Activated CD8-positive, alpha-beta T cell treated with anti-CD3 and anti-CD28 coated beads for 36 hours (primary cell): ENCODE data around the gene DNHD1. TPM values are rescaled to one million over a fixed set of nuclear protein-coding genes. Genes with fewer than 3 reads are reported as not detected.

ENCODE experiments used
- ATAC-seq: fragments of 200-7000 bp; cut with Tn5 transposase; one replicate; pipeline ENCODE4 v1.10.0; 2021; ENCODE audit warnings: mild to moderate bottlenecking, moderate library complexity
- CTCF ChIA-PET: fragments of 350-600 bp; sonication (Branson Sonifier 250); formaldehyde crosslinking; loops from one replicate; lab custom pipeline; 2021; ENCODE audit warnings: antibody characterized with exemption; lab: Charles Lee
- POLR2A ChIA-PET: fragments of 350-600 bp; sonication (Branson Sonifier 250); formaldehyde crosslinking; loops from one replicate; lab custom pipeline; 2021; ENCODE audit warnings: antibody characterized with exemption; lab: Charles Lee
- DNase-seq: peaks from one replicate; pipeline ENCODE4 v3.0.0-alpha.2; 2020
- H3K27ac Mint-ChIP-seq: one replicate; pipeline ENCODE4 v1.8.0; 2021; ENCODE audit warnings: mild to moderate bottlenecking, mixed read lengths
- H3K27me3 Mint-ChIP-seq: one replicate; pipeline ENCODE4 v1.8.0; 2021; ENCODE audit warnings: mixed read lengths
- H3K36me3 Mint-ChIP-seq: one replicate; pipeline ENCODE4 v1.8.0; 2021; ENCODE audit warnings: low read depth, mixed read lengths
- H3K4me1 Mint-ChIP-seq: one replicate; pipeline ENCODE4 v1.8.0; 2021; ENCODE audit warnings: low read depth, mixed read lengths
- H3K4me3 Mint-ChIP-seq: one replicate; pipeline ENCODE4 v1.8.0; 2021; ENCODE audit warnings: mild to moderate bottlenecking, moderate library complexity, mixed read lengths
- H3K9me3 Mint-ChIP-seq: one replicate; pipeline ENCODE4 v1.8.0; 2021; ENCODE audit warnings: mixed read lengths
- intact Hi-C: fragments of 100-400 bp; cut with micrococcal nuclease; formaldehyde crosslinking; loops from one replicate; pipeline ENCODE4 v1.10.0; 2022
- total RNA-seq, 2 experiments: library from RNA; stranded (reverse); gene quantifications; one replicate each; pipeline ENCODE4 v1.2.3, GENCODE V29; 2021
- TF ChIP-seq, protein P1 (sequence below): fragments of 200-600 bp; IDR thresholded peaks from one replicate; pipeline ENCODE4 v1.8.0; 2022; ENCODE audit warnings: antibody characterized with exemption, mild to moderate bottlenecking

The DNHD1 gene
- total RNA-seq, 2 experiments from 2014 or later, result 27.5 to 28.2 TPM

DNA sequence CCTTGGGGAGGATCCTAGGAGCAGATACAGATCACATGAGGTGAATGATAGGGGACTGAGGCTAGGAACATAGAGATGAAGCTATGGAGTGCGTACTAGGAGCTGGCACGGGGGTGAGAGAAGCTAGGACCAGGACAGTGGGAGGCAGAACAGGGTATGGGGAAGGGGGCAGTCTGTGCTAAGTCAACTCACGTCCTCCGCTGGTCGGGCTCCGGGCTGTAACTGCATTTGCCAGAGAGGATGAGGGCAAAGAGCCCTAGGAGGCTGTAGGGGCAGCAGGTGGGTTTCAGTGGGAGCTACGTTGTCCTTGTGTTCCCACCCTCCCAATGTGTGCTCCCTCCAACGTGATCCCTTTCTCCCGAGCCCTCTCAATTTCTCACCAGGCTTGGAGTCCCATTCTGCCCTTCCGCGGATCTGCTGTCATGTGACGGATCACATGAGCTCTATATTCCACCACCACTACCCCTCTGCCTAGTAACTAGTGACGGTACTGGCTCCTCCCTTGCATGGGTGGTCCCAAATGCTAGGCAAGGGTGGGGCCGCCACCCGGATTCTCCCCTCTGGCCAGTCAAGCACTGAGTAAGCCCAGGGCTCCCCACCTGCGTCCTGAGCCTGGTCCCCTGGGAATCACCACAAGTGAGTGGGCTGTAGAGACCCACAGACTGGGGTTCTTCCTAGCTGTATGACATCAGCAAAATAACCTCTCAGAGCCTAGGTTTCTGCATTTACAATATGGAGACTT, 122.1 kb downstream of the DNHD1 start, which contains the start of gene TPP1:
Gene TPP1 (minus strand): TSS at position 419 of the 742 bp plus-strand sequence. CDS start 22 bp downstream, at position 397.
- DNase-seq (peak; percentile 96), ATAC-seq (peak; percentile 98)
- ChIA-PET POLR2A (interaction anchor here (0.7 to 3.3 kb wide), 16 partner anchors 8 to 307 kb away, joined by 3 to 20 read pairs (median 5); partner anchors contain the start of genes DCHS1, ILK, MRPL17 and RRP8), CTCF (interaction anchor here (0.6 to 2.7 kb wide), 16 partner anchors 10 to 240 kb away, joined by 3 to 23 read pairs (median 4); partner anchors contain the start of genes ILK, MRPL17 and RRP8)
- H3K27me3 Mint-ChIP-seq, result no peaks in the 10 kb centered on the region
- TF ChIP-seq, protein P1, sequence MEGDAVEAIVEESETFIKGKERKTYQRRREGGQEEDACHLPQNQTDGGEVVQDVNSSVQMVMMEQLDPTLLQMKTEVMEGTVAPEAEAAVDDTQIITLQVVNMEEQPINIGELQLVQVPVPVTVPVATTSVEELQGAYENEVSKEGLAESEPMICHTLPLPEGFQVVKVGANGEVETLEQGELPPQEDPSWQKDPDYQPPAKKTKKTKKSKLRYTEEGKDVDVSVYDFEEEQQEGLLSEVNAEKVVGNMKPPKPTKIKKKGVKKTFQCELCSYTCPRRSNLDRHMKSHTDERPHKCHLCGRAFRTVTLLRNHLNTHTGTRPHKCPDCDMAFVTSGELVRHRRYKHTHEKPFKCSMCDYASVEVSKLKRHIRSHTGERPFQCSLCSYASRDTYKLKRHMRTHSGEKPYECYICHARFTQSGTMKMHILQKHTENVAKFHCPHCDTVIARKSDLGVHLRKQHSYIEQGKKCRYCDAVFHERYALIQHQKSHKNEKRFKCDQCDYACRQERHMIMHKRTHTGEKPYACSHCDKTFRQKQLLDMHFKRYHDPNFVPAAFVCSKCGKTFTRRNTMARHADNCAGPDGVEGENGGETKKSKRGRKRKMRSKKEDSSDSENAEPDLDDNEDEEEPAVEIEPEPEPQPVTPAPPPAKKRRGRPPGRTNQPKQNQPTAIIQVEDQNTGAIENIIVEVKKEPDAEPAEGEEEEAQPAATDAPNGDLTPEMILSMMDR, result no peak
- intact Hi-C loops, result loop anchor here (10.0 kb wide), 1 partner anchor 126 kb away; no protein-coding TSS in a partner anchor
- peaks cover 3% of the 10 kb centered on the region for H3K4me1 Mint-ChIP-seq
- H3K36me3 Mint-ChIP-seq, result peaks cover 6% of the 10 kb centered on the region
- H3K9me3 Mint-ChIP-seq, result no peaks in the 10 kb centered on the region
- no peak within 1 kb of the TSS for H3K27ac Mint-ChIP-seq
- no peak within 1 kb of the TSS for H3K4me3 Mint-ChIP-seq

DNA sequence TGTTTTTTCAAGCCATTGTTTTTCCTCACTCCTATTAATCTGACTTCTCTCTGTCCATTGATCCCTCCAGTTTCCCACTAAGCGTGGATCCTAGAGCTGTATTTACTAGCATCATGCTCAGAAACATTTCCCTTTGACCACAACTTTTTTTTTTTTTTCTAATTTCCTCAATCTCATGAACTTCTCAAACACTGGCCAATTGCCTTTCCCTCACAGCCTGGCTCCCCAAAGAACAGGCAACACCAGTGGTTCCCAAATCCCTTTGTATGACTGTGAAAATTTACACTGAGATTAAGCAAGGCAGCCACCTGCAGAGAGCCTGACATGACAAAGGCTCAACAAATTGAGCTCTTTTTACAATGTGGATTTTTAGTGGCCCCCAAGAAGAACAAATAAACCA, 123.6 kb downstream of the DNHD1 start:
- no peak overlapping the region for H3K4me3 Mint-ChIP-seq
- TF ChIP-seq, protein P1, result no peak
- no peak overlapping the region for H3K27ac Mint-ChIP-seq
- no peak for DNase-seq
- H3K4me1 Mint-ChIP-seq, result peaks cover 3% of the 10 kb centered on the region
- CTCF ChIA-PET, result interaction anchor here (1.1 to 1.4 kb wide), 2 partner anchors 31 to 117 kb away, joined by 4 to 5 read pairs; no protein-coding TSS in a partner anchor
- H3K9me3 Mint-ChIP-seq, result no peaks in the 10 kb centered on the region
- peaks cover 5% of the 10 kb centered on the region for H3K36me3 Mint-ChIP-seq
- H3K27me3 Mint-ChIP-seq, result no peaks in the 10 kb centered on the region
- intact Hi-C loops, result no loop called here
- POLR2A ChIA-PET, result interaction anchor here (0.5 to 2.0 kb wide), 6 partner anchors 8 to 73 kb away, joined by 3 to 6 read pairs (median 3); partner anchors contain the start of gene TAF10
- ATAC-seq, result no peak

Other genes with a start within 250 kb of the DNHD1 start
- not detected for gene CCKBR, start 237.4 kb upstream of the DNHD1 start, total RNA-seq
- gene CAVIN3, start 176.8 kb upstream of the DNHD1 start, total RNA-seq, result 10 to 100 TPM; 13.3 to 15.9 TPM
- 10 to 100 TPM; 10.6 to 11.2 TPM for gene SMPD1, start 106.8 kb upstream of the DNHD1 start, total RNA-seq
- 10 to 100 TPM; 28.1 to 31.1 TPM for gene APBB1, start 78.2 kb upstream of the DNHD1 start, total RNA-seq
- gene HPX, start 56.3 kb upstream of the DNHD1 start, total RNA-seq, result not detected
- gene TRIM3, start 23.3 kb upstream of the DNHD1 start, total RNA-seq, result 1 to 10 TPM; 4.4 to 5.5 TPM
- 10 to 100 TPM; 36.9 to 38.3 TPM for gene ARFIP2, start 15.9 kb upstream of the DNHD1 start, total RNA-seq
- gene TIMM10B, start 15.8 kb upstream of the DNHD1 start, total RNA-seq, result 10 to 100 TPM; 40.6 to 43.0 TPM
- gene RRP8, start 106.3 kb downstream of the DNHD1 start, total RNA-seq, result 10 to 100 TPM; 39.6 to 43.1 TPM
- gene ILK, start 106.5 kb downstream of the DNHD1 start, total RNA-seq, result 10 to 100 TPM; 70.6 to 71.7 TPM
- 100 to 1,000 TPM; 151 to 160 TPM for gene TAF10, start 114.9 kb downstream of the DNHD1 start, total RNA-seq
- 10 to 100 TPM; 28.1 to 31.4 TPM for gene TPP1, start 122.1 kb downstream of the DNHD1 start, total RNA-seq
- gene DCHS1, start 158.5 kb downstream of the DNHD1 start, total RNA-seq, result 1 to 10 TPM; 1.6 TPM
- gene MRPL17, start 186.1 kb downstream of the DNHD1 start, total RNA-seq, result 100 to 1,000 TPM; 140 to 144 TPM